Heart left ventricle (tissue), 16 donors: ENCODE measurements around the gene MIA. TPM values are rescaled to one million over a fixed set of nuclear protein-coding genes. Genes with fewer than 3 reads are reported as not detected.
A peak's percentile ranks its signal among the peaks of the same experiment; 100 is the strongest.
"Not testable (repeated sequence)": the region's sequence is repeated elsewhere in the genome, so short reads cannot be mapped to it uniquely, and the experiment has no call there.

ENCODE experiments used
- ATAC-seq, 4 donors: fragments of 200-7000 bp; cut with Tn5 transposase; one replicate each; pipeline ENCODE4 v1.9.1; 2020 to 2022; ENCODE audit warnings: moderate library complexity in 4 of 4, mild to moderate bottlenecking in 3 of 4, moderate number of reproducible peaks in 1 of 4
- DNase-seq, 5 donors: peaks; one replicate each; pipeline ENCODE4 v3.0.0-alpha.2; 2020
- H3K27ac ChIP-seq, 12 donors: fragments of 200-600 bp; sonication (generic) in 4 of 12; one replicate each; pipeline versions ENCODE4 v1.5.0 to v1.8.0; 2016 to 2022; ENCODE audit warnings: mild to moderate bottlenecking in 2 of 12
- H3K27me3 ChIP-seq, 9 donors: fragments of 200-600 bp; sonication (generic) in 2 of 9; one replicate each; pipeline versions ENCODE4 v1.5.1 to v1.8.0; 2016 to 2022; ENCODE audit warnings: mild to moderate bottlenecking in 3 of 9
- H3K36me3 ChIP-seq, 9 donors: fragments of 200-600 bp; sonication (generic) in 2 of 9; one replicate each; pipeline versions ENCODE4 v1.5.0 to v1.8.0; 2018 to 2022; ENCODE audit warnings: mild to moderate bottlenecking in 2 of 9
- H3K4me1 ChIP-seq, 12 donors: fragments of 200-600 bp; sonication (generic) in 4 of 12; one replicate each; pipeline versions ENCODE4 v1.5.0 to v1.8.0; 2016 to 2022; ENCODE audit warnings: mild to moderate bottlenecking in 3 of 12
- H3K4me3 ChIP-seq, 12 donors: fragments of 200-600 bp; sonication (generic) in 4 of 12; one replicate each; pipeline versions ENCODE4 v1.5.0 to v1.8.0; 2017 to 2022; ENCODE audit warnings: mild to moderate bottlenecking in 9 of 12, moderate library complexity in 4 of 12
- H3K9me3 ChIP-seq, 12 donors: fragments of 200-600 bp; sonication (generic) in 4 of 12; one replicate each; pipeline versions ENCODE4 v1.5.0 to v1.8.0; 2016 to 2022; ENCODE audit warnings: mild to moderate bottlenecking in 1 of 12
- CTCF ChIP-seq, 12 donors: fragments of 200-600 bp; sonication (generic) in 4 of 12; IDR thresholded peaks; one replicate each; pipeline versions ENCODE4 v1.5.0 to v1.8.0; 2018 to 2022; ENCODE audit warnings: antibody characterized with exemption in 12 of 12, mild to moderate bottlenecking in 5 of 12
- POLR2A ChIP-seq, 2 donors: fragments of 450-650 bp; IDR thresholded peaks; one replicate each; pipeline ENCODE4 v1.6.1; 2017; ENCODE audit warnings: antibody characterized with exemption in 2 of 2, mild to moderate bottlenecking in 2 of 2, moderate library complexity in 2 of 2
- WGBS, 4 donors: extraction: QIAGEN DNeasy Blood & Tissue Kit in 2 of 4; methylation state at CpG; one replicate each; pipeline versions ENCODE4 v1.1.5 to v1.1.7; 2013 to 2018; 5-methylcytosine and 5-hydroxymethylcytosine counted together
- intact Hi-C, 10 donors: fragments of 100-400 bp; cut with DNase I; formaldehyde crosslinking; loops; one replicate each; pipeline versions ENCODE4 v1.11.1 to v1.14.2; 2022
- long read RNA-seq, 3 donors: library from polyadenylated mRNA; unstranded; transcript quantifications; one replicate each; pipeline ENCODE4 v2.0.0, GENCODE V29; 2020 to 2021
- polyA plus RNA-seq, 2 donors: library from polyadenylated mRNA; stranded (reverse); fragments of 200-250 nt; gene quantifications; one replicate each; pipeline ENCODE4 v1.2.3, GENCODE V29; 2013
- total RNA-seq, 9 donors: library from RNA; depleted of rRNA in 2 of 9; stranded (reverse); fragments of >200 nt in 2 of 9; fragmentation: NEBNext Ultra II Directional in 3 of 9; extraction: Animal tissue kit (Norgen Biotek cat#: 25700) in 3 of 9; gene quantifications; one replicate each; pipeline versions ENCODE4 v1.1.0 to v1.2.4, GENCODE V29; 2016 to 2023
- donor health status: ischemic (EF 13 %, LVEDD 7.1; RV severe dilation, severe dysfunction).
- donor health status: healthy with polysubstance abuse.
- donor health status: DM: no; HTN: yes; CAD: no.
- donor health status: DM: no; HTN: no; CAD: no.
- donor health status: ischemic (EF 25% LVEDD 6.9; RV normal size, moderate dysfunction).
- donor health status: ischemic (EF 25% LVEDD 5.7; RV mildly dilated, moderate dysfunction).
- donor health status: healthy.
- donor health status: DM: yes; HTN: yes; CAD: no.
- donor health status: ischemic (EF 35%, LVEDD 5.7; RV mildly dilated, moderate dysfunction).
- donor health status: nonischemic (EF 11% LVEDD 7.7; RV severe dilation, severe dysfunction).
- donor health status: DM: yes; HTN: yes; CAD: no.
- donor health status: PGD.
- donor health status: ischemic (EF 29% LVEDD 5.4; RV normal size, mild dysfunction).
- donor health status: nonischemic (EF 23%, LVEDD 6.1; RV moderate dilation, normal function).

MIA gene
- total RNA-seq (1 to 10 TPM in 2 of 9 donors, under 1 TPM in 2, not detected in 5; 0.72 to 3.0 (median 0.99) TPM), polyA plus RNA-seq (1 to 10 TPM in 1 of 2 donors, under 1 TPM in 1; 0.99 to 1.0 TPM)
- long read RNA-seq, donor 1: 0 reads
- long read RNA-seq, donor 2: 0 reads
- long read RNA-seq, donor 3: 0 reads

GRCh38 chr19:40774916-40775631 lies at the start of gene MIA:
MIA (plus strand) TSS chr19:40775521; CDS start chr19:40775543, 22 bp downstream.
- Histone ChIP-seq H3K27ac (peak within 1 kb of the TSS in 2 of 12 donors; percentile 96 to 100), H3K4me1 (peaks cover 0 to 25% (median 13%) of the 10 kb centered on the region in 12 donors), H3K4me3 (no peak within 1 kb of the TSS), H3K36me3 (no peaks in the 10 kb centered on the region), H3K9me3 (peaks cover 0 to 9% (median 0%) of the 10 kb centered on the region in 12 donors), H3K27me3 (no peaks in the 10 kb centered on the region)
- no peak for TF ChIP-seq CTCF (IDR thresholded peaks at IDR 0.05)
- TF ChIP-seq POLR2A (IDR thresholded peaks at IDR 0.05): no peak
- ATAC-seq: no peak
- intact Hi-C loops: no loop called here
- 77 to 90% (median 80%) methylated on average over 9 of the region's 9 CpGs for WGBS, 4 donors
- no peak for DNase-seq

- ATAC-seq: no peak
- H3K9me3 ChIP-seq: peaks cover 0 to 3% (median 0%) of the 10 kb centered on the region in 12 donors
- intact Hi-C loops: no loop called here
- peaks cover 4 to 23% (median 12%) of the 10 kb centered on the region in 12 donors for H3K4me1 ChIP-seq
- no peaks in the 10 kb centered on the region for H3K27me3 ChIP-seq
- peaks cover 4 to 84% (median 77%) of the 10 kb centered on the region in 9 donors for H3K36me3 ChIP-seq
- DNase-seq: no peak
- H3K27ac ChIP-seq: no peak overlapping the region
- H3K4me3 ChIP-seq: no peak overlapping the region
- no peak for TF ChIP-seq POLR2A (IDR thresholded peaks at IDR 0.05)
- no peak for TF ChIP-seq CTCF (IDR thresholded peaks at IDR 0.05)
- WGBS, 4 donors: 92 to 99% (median 98%) methylated on average over 4 of the region's 4 CpGs
Measured at GRCh38 chr19:40726279-40726678, 49.0 kb upstream of the MIA start.

- H3K27ac ChIP-seq, H3K9me3 ChIP-seq, H3K4me1 ChIP-seq, intact Hi-C loops, ATAC-seq, H3K27me3 ChIP-seq, DNase-seq, H3K4me3 ChIP-seq: not testable (repeated sequence)
- H3K36me3 ChIP-seq: peaks cover 6 to 100% (median 97%) of the 10 kb centered on the region in 9 donors
- WGBS, 4 donors: 90 to 98% (median 96%) methylated on average over 5 of the region's 5 CpGs
Measured at GRCh38 chr19:40730065-40730464, 45.3 kb upstream of the MIA start.

- H3K27ac ChIP-seq, H3K4me1 ChIP-seq, intact Hi-C loops, H3K27me3 ChIP-seq, H3K9me3 ChIP-seq, ATAC-seq, H3K4me3 ChIP-seq, DNase-seq: not testable (repeated sequence)
- peaks cover 2 to 100% (median 97%) of the 10 kb centered on the region in 9 donors for H3K36me3 ChIP-seq
- WGBS, 4 donors: 95 to 97% (median 96%) methylated on average over 16 of the region's 16 CpGs
Measured at GRCh38 chr19:40732304-40732703, 43.0 kb upstream of the MIA start.

GRCh38 chr19:40733149-40733548 lies 42.2 kb upstream of the MIA start:
- DNase-seq: no peak
- intact Hi-C loops: no loop called here
- no peak overlapping the region for H3K4me3 ChIP-seq
- H3K27ac ChIP-seq: no peak overlapping the region
- H3K9me3 ChIP-seq: no peaks in the 10 kb centered on the region
- peaks cover 2 to 100% (median 96%) of the 10 kb centered on the region in 9 donors for H3K36me3 ChIP-seq
- H3K4me1 ChIP-seq: no peaks in the 10 kb centered on the region
- 90 to 94% (median 93%) methylated on average over 13 of the region's 13 CpGs for WGBS, 4 donors
- no peak for TF ChIP-seq CTCF (IDR thresholded peaks at IDR 0.05)
- TF ChIP-seq POLR2A (IDR thresholded peaks at IDR 0.05): no peak
- no peaks in the 10 kb centered on the region for H3K27me3 ChIP-seq
- ATAC-seq: no peak
